Thoracic aorta (tissue), 2 donors: ENCODE measurements around the gene CEP78. TPM values are rescaled to one million over a fixed set of nuclear protein-coding genes. Genes with fewer than 3 reads are reported as not detected.
A peak's percentile ranks its signal among the peaks of the same experiment; 100 is the strongest.

Experiments
- ATAC-seq: fragments of 150-250 bp; one replicate; pipeline ENCODE4 v1.8.0; 2017; ENCODE audit warnings: low read depth; ENCODE audit not compliant: insufficient number of reproducible peaks, low FRiP score
- DNase-seq: peaks from one replicate; pipeline ENCODE4 v3.0.0-alpha.2; 2020; ENCODE audit warnings: low spot score
- H3K27ac ChIP-seq, 2 donors: fragments of 200-600 bp; sonication (generic); 1 replicate in 1 of 2; 2 replicates in 1 of 2; pipeline ENCODE4 v1.5.1; 2016; ENCODE audit warnings: mild to moderate bottlenecking in 2 of 2, moderate library complexity in 2 of 2
- H3K27me3 ChIP-seq: fragments of 200-600 bp; sonication (generic); replicated peaks from 2 replicates; pipeline ENCODE4 v1.6.0; 2016; ENCODE audit warnings: mild to moderate bottlenecking; ENCODE audit not compliant: insufficient read depth
- H3K36me3 ChIP-seq: fragments of 200-600 bp; sonication (generic); one replicate; pipeline ENCODE4 v1.5.1; 2016
- H3K4me1 ChIP-seq, 2 donors: fragments of 200-600 bp; sonication (generic); 1 replicate in 1 of 2; 2 replicates in 1 of 2; pipeline versions ENCODE4 v1.5.1 to v1.6.0; 2016; ENCODE audit warnings: low read depth in 2 of 2, mild to moderate bottlenecking in 1 of 2; ENCODE audit not compliant: control insufficient read depth in 1 of 2
- H3K4me3 ChIP-seq: fragments of 200-600 bp; sonication (generic); 2 replicates; pipeline ENCODE4 v1.5.1; 2016; ENCODE audit warnings: mild to moderate bottlenecking
- H3K9me3 ChIP-seq: fragments of 200-600 bp; sonication (generic); 2 replicates; pipeline ENCODE4 v1.5.1; 2016
- CTCF ChIP-seq: fragments of 200-600 bp; sonication (generic); IDR thresholded peaks from one replicate; pipeline ENCODE4 v1.5.1; 2019; ENCODE audit warnings: antibody characterized with exemption
- total RNA-seq, 2 donors: library from RNA; depleted of rRNA; stranded (reverse); fragments of >200 nt; gene quantifications; one replicate each; pipeline versions ENCODE4 v1.1.0 to v1.2.3, GENCODE V29; 2016

CEP78 gene
- total RNA-seq, 2 donors from 2014 or later: 5.6 to 10.4 TPM

GRCh38 chr9:78253285-78253684 lies 17.4 kb downstream of the CEP78 start:
- H3K27me3 ChIP-seq: no peaks in the 10 kb centered on the region
- no peak for ATAC-seq
- no peak for DNase-seq
- H3K9me3 ChIP-seq: no peaks in the 10 kb centered on the region
- H3K4me1 ChIP-seq: no peaks in the 10 kb centered on the region
- H3K27ac ChIP-seq: no peak overlapping the region
- no peak overlapping the region for H3K4me3 ChIP-seq
- TF ChIP-seq CTCF: no peak
- H3K36me3 ChIP-seq: no peaks in the 10 kb centered on the region

- Histone ChIP-seq H3K9me3 (no peaks in the 10 kb centered on the region), H3K4me3 (no peak overlapping the region), H3K27ac (no peak overlapping the region), H3K4me1 (no peaks in the 10 kb centered on the region), H3K36me3 (no peaks in the 10 kb centered on the region), H3K27me3 (no peaks in the 10 kb centered on the region)
- peak; percentile 61 for TF ChIP-seq CTCF
- ATAC-seq (no peak), DNase-seq (no peak)
Measured at GRCh38 chr9:78261403-78262001, 25.6 kb downstream of the CEP78 start.

- H3K4me1 ChIP-seq: no peaks in the 10 kb centered on the region
- no peaks in the 10 kb centered on the region for H3K36me3 ChIP-seq
- ATAC-seq: no peak
- no peak overlapping the region for H3K4me3 ChIP-seq
- H3K9me3 ChIP-seq: no peaks in the 10 kb centered on the region
- DNase-seq: no peak
- H3K27ac ChIP-seq: no peak overlapping the region
- no peaks in the 10 kb centered on the region for H3K27me3 ChIP-seq
- TF ChIP-seq CTCF: no peak
Measured at GRCh38 chr9:78262655-78263054, 26.8 kb downstream of the CEP78 start.

GRCh38 chr9:78267889-78268288 lies 32.0 kb downstream of the CEP78 start:
- DNase-seq (no peak), ATAC-seq (no peak)
- H3K4me3 ChIP-seq: no peak overlapping the region
- peaks cover 4% of the 10 kb centered on the region for H3K36me3 ChIP-seq
- no peak for TF ChIP-seq CTCF
- H3K9me3 ChIP-seq: no peaks in the 10 kb centered on the region
- no peak overlapping the region for H3K27ac ChIP-seq
- no peaks in the 10 kb centered on the region for H3K27me3 ChIP-seq
- H3K4me1 ChIP-seq: no peaks in the 10 kb centered on the region

GRCh38 chr9:78269784-78270183 lies 33.9 kb downstream of the CEP78 start:
- Histone ChIP-seq H3K27ac (no peak overlapping the region), H3K27me3 (no peaks in the 10 kb centered on the region), H3K4me3 (no peak overlapping the region), H3K36me3 (peaks cover 4% of the 10 kb centered on the region), H3K9me3 (no peaks in the 10 kb centered on the region), H3K4me1 (no peaks in the 10 kb centered on the region)
- no peak for DNase-seq
- ATAC-seq: no peak
- TF ChIP-seq CTCF: no peak
